GM18520 (cell line): ENCODE results near the gene CAVIN2.

Experiments used
- ATAC-seq: cut with Tn5 transposase; IDR thresholded peaks from one replicate; pipeline ENCODE4 v1.9.1; 2021; ENCODE audit not compliant: unreplicated experiment

The CAVIN2 gene

DNA sequence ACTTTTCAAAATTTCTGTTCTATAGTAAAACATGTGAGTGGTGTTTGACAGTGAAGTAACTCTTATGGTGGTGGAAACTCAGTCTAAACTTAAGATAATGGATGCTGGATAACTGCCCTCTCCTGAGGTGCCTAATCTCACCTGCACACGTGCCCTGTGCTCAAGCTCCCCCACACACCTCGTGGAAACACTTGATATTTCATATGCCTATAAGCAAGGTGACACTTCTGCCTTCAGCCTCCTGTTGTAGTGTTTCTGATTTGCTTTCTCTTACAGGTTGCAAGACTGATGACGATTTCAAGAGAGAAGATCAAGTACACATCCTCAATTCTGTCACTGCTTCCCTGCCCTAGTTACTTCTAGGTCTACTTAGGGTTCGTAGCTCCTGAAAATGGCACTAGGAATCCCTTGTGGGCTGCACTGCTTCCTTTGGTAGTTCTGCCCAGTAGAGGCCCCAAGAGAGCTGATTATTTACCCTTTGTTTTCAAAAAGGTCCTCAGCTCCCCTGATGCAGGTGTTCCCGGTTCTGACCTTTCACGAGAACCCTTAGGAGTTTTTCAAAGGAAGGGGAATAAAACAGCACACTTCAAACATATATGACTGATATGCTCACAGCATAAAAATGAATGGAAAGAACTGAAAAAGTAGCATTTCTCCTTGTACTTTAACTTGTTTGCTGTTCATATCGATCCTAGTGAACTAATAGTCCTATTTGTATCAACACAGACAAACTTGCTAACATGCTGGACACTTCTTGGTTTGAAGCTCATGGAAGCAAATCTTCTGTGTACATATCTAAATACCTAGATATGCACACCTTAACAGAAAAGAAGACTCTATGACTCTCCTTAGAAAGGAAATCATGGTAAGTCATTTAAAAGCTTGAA, 6.7 kb downstream of the CAVIN2 start:
- ATAC-seq = no peak

DNA sequence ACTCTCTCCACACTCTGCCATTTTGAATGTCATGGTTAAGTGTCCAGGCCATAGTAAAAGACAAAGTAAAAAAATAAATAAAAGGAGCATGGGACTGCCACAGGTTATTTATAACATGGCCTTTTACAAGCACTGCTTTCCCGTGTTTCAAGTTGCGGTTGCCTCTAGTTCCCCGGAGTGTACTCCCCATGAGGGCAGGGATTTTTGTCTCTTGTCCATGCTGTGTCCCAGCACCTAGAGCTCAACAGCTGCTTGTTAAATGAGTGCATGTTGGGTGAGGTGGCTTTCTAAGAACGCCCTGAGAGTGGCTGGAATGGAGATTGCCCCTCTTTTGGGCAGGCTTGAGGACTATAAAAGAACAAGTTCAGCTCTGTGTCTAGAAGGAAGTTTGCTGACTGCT, 8.4 kb downstream of the CAVIN2 start:
- no peak for ATAC-seq

DNA sequence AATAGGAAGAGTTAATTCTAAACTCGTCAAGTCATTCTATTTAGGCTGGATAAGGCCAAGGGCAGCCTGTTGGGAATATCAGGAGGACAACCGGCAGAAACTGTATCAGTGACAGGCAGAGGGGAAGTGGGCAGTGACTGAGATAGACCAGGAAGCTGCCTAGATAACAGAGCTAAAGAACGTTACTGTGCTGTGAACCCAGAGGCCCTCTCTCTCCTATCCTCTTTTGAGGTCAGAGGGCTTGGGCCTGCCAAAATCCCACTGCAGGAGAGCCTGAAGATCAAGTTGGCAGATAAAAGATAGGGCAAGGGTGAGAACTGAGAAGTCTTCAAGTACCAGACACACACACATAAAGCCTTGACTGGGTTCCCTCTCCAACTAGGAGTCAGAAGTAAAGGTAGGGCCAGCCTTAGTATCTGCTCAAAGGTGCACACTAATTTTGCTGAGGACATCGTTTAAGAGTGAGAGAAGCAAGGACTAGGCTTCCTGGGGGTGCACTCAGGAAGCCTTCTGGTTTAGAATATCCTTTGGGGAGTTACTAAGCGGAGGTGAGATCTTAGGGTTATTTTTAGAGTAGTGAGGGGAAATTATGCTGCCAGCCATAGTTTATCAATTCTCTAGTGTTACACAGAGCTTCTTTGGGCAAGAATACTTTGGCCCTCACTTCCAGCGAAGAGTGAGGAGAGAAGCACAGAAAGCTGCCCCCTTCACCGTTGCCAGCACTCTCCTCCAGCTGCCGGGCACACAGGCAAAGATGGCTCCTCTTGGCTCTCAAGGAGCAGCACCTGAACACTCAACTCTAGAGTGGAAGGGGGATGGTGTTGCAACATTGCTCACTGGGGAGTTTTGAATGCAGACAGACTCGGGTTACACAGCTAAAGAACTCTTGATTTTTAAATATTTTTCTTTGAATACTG, 9.8 kb downstream of the CAVIN2 start:
- peak; percentile 58 for ATAC-seq

DNA sequence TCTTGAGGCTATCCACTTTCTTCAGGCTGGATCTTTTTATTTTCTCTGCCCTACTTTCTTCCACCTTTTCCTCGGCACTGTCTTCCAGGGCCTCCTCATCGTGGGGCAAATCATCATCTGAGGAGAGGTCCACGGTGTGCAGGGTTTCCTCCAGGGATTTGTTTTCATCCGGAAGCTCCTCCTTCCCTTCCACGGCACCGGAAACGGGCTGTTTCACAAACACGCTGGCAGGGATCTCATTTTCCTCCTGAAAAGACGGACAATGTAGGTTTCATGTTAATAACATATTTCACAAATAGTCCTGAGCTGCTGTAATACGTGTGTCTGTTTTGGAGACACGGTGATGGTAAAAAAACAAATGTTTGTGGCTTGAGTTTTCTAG, 10.4 kb downstream of the CAVIN2 start:
- ATAC-seq = no peak

GRCh38 chr2:191835539-191836350, 11.1 kb downstream of the CAVIN2 start:
- ATAC-seq = no peak

DNA sequence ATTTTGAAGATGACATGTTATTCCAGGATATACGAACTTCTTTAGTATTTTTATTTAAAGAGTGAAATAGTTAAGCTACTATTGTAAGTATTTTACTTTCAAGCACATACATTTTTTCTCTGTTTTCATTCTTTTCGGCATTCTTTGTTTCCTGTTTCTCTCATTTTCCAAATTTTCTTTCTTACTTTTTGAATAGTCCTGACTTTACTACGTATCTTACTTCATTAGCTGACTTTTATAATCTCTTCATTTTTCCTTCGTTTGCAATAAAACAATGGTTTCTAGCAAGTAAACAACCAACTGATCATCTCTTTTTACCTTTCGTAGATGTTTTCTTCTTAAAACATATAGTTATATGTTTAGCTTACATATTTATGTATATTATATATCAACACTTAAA, 11.8 kb downstream of the CAVIN2 start:
- no peak for ATAC-seq

DNA sequence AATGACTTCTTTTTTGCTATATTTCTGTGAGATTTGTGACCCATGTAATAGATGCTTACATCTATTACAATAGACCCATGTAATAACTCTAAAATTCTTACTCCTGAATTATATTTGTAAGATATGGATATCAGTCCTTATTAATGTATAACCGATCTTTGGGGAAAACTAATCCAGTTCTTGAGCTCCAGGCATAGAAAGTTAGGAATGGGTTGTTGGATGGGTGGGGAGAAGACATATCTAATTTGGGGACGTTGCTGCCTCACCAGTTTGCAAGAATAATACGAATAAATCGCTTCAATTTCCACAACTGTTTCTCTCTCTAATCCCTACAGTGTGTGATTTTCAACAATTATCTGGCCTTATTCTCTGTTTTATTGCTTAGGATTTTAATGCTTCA, 13.5 kb downstream of the CAVIN2 start:
- no peak for ATAC-seq

GRCh38 chr2:191832668-191833067, 14.2 kb downstream of the CAVIN2 start:
- no peak for ATAC-seq

DNA sequence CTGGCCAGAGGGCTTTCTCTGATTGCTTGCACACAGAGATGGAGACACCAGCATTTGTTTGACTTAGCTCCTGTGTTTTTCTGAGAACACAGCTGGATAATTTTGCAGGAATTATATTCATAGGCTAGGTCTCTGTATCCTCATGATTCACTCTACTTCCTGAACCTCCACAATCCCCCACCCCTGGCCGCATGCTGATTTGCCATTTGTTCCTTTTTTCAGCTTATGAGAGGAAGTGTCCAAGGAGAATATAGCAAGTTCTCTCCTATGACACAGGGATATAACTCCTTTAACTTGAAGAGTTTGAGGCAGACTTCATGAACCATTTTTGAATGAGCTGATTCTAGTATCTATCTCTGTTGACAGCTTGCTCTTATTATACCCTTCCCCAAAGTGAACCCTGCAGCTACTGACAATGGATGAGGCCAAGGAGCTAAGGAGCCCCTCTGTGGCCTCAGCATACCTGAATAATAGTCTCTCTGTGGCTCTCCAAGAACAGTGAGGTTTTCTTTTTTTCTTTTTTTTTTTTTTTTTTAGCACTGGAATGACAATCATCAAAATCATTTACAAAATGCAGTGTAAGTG, 15.4 kb downstream of the CAVIN2 start:
- no peak for ATAC-seq

DNA sequence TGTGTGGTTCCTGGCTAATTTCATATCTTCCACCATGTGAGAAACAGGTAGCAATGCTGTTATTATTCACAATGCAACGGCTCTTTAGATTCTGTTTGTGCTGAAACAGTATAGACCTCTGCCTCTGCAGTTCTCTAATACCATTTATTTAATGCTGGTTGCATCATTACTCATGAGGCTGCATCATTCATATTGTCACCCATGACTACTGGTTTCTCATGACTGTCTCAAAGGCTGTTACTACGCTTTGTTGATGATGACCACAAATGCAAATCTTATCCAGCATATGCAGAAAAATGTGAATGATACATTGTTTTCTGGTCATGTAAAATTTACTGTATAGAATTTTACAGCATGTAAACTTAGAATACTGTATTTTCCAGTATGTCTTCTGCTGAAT, 22.5 kb downstream of the CAVIN2 start:
- no peak for ATAC-seq

- ATAC-seq = no peak
Measured at GRCh38 chr2:191821078-191821477, 25.8 kb downstream of the CAVIN2 start.

GRCh38 chr2:191818725-191819350, 28.1 kb downstream of the CAVIN2 start:
- no peak for ATAC-seq

GRCh38 chr2:191818133-191818532, 28.8 kb downstream of the CAVIN2 start:
- ATAC-seq = no peak

- ATAC-seq = no peak
Measured at GRCh38 chr2:191815010-191815409, 31.9 kb downstream of the CAVIN2 start.

GRCh38 chr2:191813943-191814342, 32.9 kb downstream of the CAVIN2 start:
- no peak for ATAC-seq

DNA sequence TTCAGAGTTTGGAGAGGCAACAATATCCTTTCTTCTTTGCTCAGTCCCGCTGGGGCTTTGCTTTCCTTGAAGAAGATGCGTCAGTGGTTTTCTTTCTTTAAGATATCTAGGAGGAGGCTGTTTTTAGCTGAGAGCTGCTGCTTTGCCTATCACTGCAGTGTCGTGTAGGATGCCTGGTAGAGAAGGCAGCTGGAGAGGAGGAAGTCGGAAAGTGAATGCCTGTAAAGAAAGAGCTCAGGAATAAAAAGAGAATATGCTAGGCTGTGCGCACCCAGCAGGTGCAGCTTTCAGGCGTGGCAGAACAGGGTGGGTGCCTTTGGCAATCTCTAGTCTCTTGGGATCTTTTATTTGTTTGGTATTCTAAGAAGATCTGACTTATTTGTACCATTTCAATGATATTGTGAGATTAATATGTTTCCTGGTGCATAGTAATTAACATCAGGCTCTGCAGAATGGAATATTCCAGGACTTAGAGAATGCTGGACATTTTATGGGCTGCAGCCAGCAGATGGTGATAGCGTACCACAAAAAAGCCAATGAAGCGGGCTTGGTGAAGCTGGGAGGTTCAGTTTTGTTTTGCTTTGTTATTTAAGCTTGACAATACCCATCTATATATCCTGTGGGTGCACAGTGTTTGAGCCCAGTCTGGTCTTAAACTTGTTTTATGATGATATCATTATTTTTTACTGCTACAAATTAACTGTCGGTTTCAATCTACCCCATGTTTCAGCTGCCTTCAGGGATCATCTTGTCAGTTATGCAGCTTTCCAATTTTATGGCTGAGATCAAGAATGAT, 34.9 kb downstream of the CAVIN2 start:
- peak; percentile 62 for ATAC-seq

DNA sequence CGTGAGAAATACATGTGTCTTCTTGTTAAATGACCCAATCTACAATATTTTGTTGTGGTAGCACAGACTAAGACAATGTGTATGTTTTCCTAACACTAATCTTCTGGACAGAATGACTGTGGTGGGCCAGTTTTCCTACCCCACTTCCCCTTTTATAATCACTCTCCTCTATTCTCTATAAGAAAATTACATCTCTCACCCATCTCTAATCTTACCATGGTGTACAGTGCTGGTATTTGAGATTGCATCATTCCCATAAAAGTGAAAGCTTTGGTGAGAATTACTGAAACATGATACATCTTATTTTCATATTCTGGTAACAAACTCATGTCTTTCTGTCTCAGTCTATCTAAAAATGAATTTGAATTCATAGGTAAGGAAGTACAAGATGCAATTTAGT, 40.5 kb downstream of the CAVIN2 start:
- no peak for ATAC-seq

DNA sequence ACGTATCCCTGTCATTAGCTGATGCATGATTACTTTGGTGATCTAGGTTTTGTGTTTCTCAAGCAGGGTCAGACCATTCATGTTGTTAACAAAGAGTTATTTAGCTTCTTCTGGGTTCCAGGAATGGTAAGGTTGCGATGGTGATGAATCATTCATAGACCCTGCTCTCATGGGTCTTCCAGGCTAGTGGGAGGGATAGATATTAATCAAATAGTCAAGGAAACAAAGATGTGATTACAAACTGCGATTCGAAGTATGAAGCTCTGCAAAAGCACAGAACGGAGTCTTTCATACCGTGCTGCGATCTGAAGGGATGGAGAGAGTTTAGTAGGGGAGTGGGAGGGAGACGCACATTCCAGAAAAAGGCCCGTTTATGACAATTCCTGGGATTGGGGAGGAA, 42.1 kb downstream of the CAVIN2 start:
- ATAC-seq = no peak

DNA sequence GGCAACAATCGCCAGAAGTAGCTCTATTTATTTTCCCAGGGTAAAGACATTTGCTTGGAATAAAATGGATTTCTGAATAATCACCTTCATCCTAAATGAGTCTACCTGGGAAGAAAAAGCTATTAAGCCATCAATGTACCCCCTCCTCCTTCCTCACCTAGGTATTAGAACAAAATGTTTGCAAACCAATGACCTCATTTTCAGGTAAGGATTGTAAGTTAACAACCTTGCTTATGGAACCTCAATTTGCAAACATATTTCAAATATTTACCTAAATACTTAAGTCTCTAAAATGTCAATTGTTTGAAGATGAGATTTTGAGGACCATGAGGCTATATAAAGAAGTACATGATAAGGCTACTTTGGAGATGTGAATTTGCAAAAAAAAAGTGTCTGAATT, 43.9 kb downstream of the CAVIN2 start:
- no peak for ATAC-seq

- no peak for ATAC-seq
Measured at GRCh38 chr2:191802180-191802579, 44.7 kb downstream of the CAVIN2 start.
